Type B pancreatic cell (in vitro differentiated cells): ENCODE measurements around the gene BCL11B. TPM values are rescaled to one million over a fixed set of nuclear protein-coding genes. Genes with fewer than 3 reads are reported as not detected.

Experiments
- DNase-seq: peaks from one replicate; pipeline ENCODE4 v3.0.0; 2021; ENCODE audit warnings: mixed read lengths; ENCODE audit not compliant: unreplicated experiment; ENCODE audit errors: extremely low spot score
- H3K27ac Mint-ChIP-seq: 2 replicates; pipeline ENCODE4 v1.8.0; 2021; ENCODE audit warnings: mild to moderate bottlenecking, mixed read lengths
- H3K27me3 Mint-ChIP-seq: 2 replicates; pipeline ENCODE4 v1.8.0; 2021; ENCODE audit warnings: mixed read lengths
- H3K36me3 Mint-ChIP-seq: 2 replicates; pipeline ENCODE4 v1.8.0; 2021; ENCODE audit warnings: mixed read lengths
- H3K4me1 Mint-ChIP-seq: one replicate; pipeline ENCODE4 v1.8.0; 2021; ENCODE audit warnings: mixed read lengths; ENCODE audit not compliant: unreplicated experiment
- H3K4me3 Mint-ChIP-seq: 2 replicates; pipeline ENCODE4 v1.8.0; 2021; ENCODE audit warnings: mild to moderate bottlenecking, mixed read lengths
- H3K9me3 Mint-ChIP-seq: 2 replicates; pipeline ENCODE4 v1.8.0; 2021; ENCODE audit warnings: mixed read lengths
- CTCF ChIP-seq: fragments of 200-600 bp; sonication (generic); conservative IDR thresholded peaks from 2 replicates; pipeline ENCODE4 v1.5.0; 2021; ENCODE audit warnings: antibody characterized with exemption, mild to moderate bottlenecking
- total RNA-seq: library from RNA; stranded (reverse); gene quantifications from 2 replicates; pipeline ENCODE4 v1.2.1, GENCODE V29; 2021; ENCODE audit warnings: low replicate concordance

The BCL11B gene
- total RNA-seq, 1 donor from 2014 or later, result 11.4 TPM

GRCh38 chr14:99183311-99183710 is 88.7 kb downstream of the BCL11B start:
- Mint-ChIP-seq H3K27ac (no peak overlapping the region), H3K9me3 (no peaks in the 10 kb centered on the region), H3K27me3 (no peaks in the 10 kb centered on the region), H3K4me3 (no peak overlapping the region), H3K36me3 (peaks cover 12% of the 10 kb centered on the region), H3K4me1 (peaks cover 32% of the 10 kb centered on the region)
- no peak for DNase-seq
- TF ChIP-seq CTCF, result no peak

- H3K4me3 Mint-ChIP-seq, result no peak overlapping the region
- H3K27ac Mint-ChIP-seq, result no peak overlapping the region
- peaks cover 12% of the 10 kb centered on the region for H3K36me3 Mint-ChIP-seq
- H3K4me1 Mint-ChIP-seq, result peaks cover 30% of the 10 kb centered on the region
- H3K27me3 Mint-ChIP-seq, result no peaks in the 10 kb centered on the region
- no peak for TF ChIP-seq CTCF
- H3K9me3 Mint-ChIP-seq, result no peaks in the 10 kb centered on the region
- no peak for DNase-seq
Measured at GRCh38 chr14:99182548-99183250, 89.3 kb downstream of the BCL11B start.

GRCh38 chr14:99181804-99182520 is 90.0 kb downstream of the BCL11B start:
- Mint-ChIP-seq H3K4me1 (peaks cover 30% of the 10 kb centered on the region), H3K9me3 (no peaks in the 10 kb centered on the region), H3K27me3 (no peaks in the 10 kb centered on the region), H3K36me3 (peaks cover 12% of the 10 kb centered on the region), H3K4me3 (no peak overlapping the region), H3K27ac (no peak overlapping the region)
- no peak for TF ChIP-seq CTCF
- DNase-seq, result no peak

GRCh38 chr14:99181241-99181640 is 90.8 kb downstream of the BCL11B start:
- H3K27ac Mint-ChIP-seq, result no peak overlapping the region
- DNase-seq, result no peak
- no peaks in the 10 kb centered on the region for H3K27me3 Mint-ChIP-seq
- H3K36me3 Mint-ChIP-seq, result peaks cover 18% of the 10 kb centered on the region
- peaks cover 33% of the 10 kb centered on the region for H3K4me1 Mint-ChIP-seq
- no peak overlapping the region for H3K4me3 Mint-ChIP-seq
- no peak for TF ChIP-seq CTCF
- no peaks in the 10 kb centered on the region for H3K9me3 Mint-ChIP-seq

- peak overlapping the region; percentile 68 for H3K27ac Mint-ChIP-seq
- peaks cover 14% of the 10 kb centered on the region for H3K36me3 Mint-ChIP-seq
- H3K4me1 Mint-ChIP-seq, result peaks cover 33% of the 10 kb centered on the region
- no peak overlapping the region for H3K4me3 Mint-ChIP-seq
- H3K27me3 Mint-ChIP-seq, result no peaks in the 10 kb centered on the region
- no peaks in the 10 kb centered on the region for H3K9me3 Mint-ChIP-seq
- TF ChIP-seq CTCF, result no peak
- no peak for DNase-seq
Measured at GRCh38 chr14:99179946-99180345, 92.1 kb downstream of the BCL11B start.
